GM18511 (cell line): ENCODE measurements around the gene ZNF497.
"Not testable (repeated sequence)": the region's sequence is repeated elsewhere in the genome, so short reads cannot be mapped to it uniquely, and the experiment has no call there.

Source experiments
- ATAC-seq: cut with Tn5 transposase; IDR thresholded peaks from one replicate; pipeline ENCODE4 v1.9.1; 2021; ENCODE audit warnings: mild to moderate bottlenecking, moderate library complexity; ENCODE audit not compliant: unreplicated experiment

The ZNF497 gene

DNA sequence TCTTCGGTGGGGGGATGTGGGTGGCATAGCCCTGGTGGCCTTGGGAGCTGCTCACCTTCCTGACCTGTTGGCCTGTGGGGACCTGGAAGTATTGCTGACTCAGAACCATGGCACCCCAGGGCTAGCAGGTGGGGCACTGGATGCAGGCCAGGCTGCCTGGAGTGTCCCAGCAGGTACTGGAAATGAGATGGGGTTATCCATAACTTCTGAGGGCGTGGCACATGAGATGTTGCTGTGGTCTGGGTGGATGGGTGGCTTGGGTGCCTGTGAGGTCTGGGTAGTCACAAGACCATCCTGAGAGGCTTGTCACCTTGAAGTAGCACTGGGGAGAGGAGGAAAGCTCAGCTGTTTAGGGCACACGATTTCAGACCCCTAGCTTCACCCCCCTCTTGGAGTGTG lies 32.3 kb upstream of the ZNF497 start:
- ATAC-seq = no peak

DNA sequence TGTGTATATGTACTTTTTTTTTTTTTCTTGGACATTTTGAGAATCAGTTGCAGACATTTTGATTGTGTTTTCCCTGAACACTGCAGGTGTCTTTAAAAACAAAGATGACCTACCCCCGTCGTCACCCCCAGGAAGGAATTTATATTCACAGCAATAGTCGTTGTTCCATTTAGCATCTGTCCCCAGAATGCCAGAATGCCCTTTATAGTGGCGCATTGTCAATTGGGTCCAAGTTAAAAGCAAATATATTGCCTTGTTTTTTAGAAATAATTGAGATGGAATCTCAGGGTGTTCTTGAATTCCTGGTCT lies 31.1 kb upstream of the ZNF497 start:
- ATAC-seq = no peak

DNA sequence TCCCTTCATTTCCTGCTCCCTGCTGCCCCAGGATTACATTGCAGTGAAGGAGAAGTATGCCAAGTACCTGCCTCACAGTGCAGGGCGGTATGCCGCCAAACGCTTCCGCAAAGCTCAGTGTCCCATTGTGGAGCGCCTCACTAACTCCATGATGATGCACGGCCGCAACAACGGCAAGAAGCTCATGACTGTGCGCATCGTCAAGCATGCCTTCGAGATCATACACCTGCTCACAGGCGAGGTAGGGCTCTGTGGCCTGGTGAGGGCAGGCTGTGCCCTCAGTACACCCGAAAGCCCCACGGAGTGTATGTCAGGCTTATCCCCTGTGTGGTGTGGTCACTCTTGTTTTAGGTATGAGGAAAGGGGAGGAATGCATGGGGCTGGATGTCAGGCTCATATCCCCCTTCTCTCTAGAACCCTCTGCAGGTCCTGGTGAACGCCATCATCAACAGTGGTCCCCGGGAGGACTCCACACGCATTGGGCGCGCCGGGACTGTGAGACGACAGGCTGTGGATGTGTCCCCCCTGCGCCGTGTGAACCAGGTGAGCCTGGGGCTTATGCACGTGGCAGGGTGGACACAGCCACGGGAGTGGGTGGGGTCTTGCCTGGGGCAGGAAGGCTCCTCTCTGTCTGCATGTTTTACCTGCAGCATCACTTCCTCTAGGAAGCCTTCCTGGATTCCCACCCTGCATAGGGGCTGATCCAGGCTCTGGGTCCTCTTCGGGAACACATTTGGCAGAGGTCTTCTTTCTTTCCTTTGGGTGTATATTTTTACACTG lies 30.6 kb upstream of the ZNF497 start:
- no peak for ATAC-seq

DNA sequence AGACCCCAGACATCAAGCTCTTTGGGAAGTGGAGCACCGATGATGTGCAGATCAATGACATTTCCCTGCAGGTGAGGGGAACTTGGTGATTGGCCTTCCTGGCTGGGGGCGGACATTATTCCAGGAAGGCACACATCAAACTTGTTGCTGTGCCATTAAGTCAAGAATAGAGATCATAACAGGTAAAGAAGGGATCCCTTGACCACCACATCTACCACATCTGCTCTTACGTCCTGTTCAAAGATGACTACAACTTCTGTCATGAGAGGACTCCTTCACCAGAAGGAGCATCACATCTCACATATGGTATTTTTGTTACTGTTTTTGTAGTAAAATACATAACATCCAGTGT lies 25.6 kb upstream of the ZNF497 start:
- ATAC-seq = no peak

DNA sequence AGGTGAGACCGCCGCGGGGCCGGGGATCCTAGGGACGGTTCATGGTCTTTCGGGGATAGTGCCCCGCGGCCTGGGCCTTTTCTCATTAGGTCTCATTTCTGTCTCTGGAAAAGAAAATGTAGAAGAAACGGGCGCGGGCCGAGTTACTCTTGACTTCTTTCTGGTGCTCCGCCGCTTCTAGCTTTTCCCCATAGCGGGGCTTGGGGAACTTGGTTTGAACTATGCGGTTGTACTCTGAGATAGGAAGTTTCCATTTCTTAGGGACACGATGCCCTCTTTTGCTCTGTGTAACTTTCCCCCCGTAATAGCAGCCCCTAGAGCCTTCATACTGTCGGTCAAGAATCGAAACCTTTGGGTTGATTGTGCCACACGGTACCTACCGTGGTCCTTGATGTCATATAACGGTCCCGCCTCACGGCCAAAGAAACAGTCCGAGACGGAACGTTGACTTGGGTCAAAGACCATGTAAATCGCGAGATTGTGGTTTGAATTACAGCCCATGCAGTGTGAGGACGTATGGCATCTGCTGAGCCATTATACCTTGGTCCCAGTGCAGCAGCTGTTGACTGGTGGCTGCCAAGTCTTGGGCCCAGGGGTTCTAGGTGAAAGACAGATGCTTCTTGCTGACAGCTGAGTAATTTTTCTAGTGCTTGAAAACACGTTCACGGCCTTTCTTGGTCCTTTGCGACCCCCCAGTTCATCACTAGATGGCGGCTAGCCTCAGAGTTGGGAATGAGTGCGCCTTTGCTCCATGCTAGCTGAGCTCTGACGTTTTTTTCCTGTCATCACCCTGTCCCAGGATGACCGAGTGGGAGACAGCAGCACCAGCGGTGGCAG lies 25.0 kb upstream of the ZNF497 start:
- no peak for ATAC-seq

DNA sequence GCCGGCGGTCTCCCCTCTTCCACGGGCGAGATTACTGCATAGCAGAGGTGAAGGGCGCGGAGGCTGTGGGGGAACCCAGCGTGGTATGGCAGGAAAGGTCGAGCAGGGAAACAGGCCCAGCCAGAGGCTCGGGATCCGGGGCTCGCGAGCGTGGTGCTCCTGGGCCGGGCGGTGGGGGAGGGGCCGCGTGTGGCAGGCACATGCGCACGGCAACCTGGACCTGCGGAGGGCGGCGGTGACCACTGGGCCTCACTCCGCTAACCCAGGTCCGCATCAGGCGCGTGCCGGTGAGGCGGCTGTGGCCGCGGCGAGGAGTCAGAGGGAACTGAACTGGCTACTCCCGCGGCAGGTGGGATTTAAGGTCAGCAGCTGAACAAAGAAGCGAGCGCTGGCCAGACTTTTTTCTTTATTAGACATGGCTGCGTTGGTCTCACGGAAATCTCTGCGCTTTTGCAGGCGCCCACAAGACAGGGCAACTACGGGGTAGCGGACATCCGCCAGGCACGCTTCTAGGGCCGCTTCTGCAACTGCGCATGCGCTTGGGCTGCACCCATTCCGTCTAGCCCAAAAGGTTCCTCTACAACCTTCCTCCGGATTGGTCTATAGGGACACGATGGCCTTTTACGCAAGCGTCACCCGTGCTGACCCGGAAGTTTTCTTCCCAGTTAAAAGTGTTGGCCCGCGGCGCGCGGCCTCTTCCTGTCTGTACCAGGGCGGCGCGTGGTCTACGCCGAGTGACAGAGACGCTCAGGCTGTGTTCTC lies 24.2 kb upstream of the ZNF497 start, which contains the start of gene RPS5:
TSS of gene RPS5 (plus strand) at position 694 of the 762 bp plus-strand sequence. CDS start 869 bp downstream, outside the sequence.
- ATAC-seq = peak; percentile 94

DNA sequence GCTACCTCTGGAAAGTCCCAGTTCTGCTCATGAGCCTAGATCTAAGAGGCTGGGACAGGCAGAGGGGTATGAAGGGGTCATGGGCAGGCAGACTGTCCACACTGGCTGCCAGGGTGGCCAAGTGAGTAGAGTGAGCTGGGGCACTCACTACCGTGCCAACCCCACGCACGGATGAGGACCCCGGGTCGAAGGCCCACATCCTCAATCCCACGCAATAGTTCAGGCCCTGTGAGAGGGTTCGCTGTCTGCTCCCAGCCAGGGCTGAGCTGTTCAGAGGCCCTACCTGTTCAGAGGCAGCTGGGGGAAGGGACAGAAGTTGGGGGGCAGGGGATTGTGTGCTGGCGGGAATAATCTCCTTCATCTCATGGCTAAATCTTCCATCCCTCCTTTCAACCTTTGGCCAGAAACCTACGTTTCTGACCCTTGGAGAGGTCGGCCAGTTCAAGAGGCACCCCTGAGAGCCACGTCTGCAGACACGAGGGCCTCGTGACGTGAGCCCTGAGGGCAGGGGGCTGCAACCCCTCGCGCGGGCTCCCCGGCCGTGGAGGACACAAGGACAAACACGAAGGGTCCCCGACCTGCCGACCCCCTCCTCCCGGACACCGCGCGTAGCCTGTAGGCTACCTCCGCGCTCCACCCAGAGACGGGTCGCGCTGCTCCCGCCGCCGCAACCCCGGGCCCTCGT lies 23.5 kb upstream of the ZNF497 start:
- no peak for ATAC-seq

DNA sequence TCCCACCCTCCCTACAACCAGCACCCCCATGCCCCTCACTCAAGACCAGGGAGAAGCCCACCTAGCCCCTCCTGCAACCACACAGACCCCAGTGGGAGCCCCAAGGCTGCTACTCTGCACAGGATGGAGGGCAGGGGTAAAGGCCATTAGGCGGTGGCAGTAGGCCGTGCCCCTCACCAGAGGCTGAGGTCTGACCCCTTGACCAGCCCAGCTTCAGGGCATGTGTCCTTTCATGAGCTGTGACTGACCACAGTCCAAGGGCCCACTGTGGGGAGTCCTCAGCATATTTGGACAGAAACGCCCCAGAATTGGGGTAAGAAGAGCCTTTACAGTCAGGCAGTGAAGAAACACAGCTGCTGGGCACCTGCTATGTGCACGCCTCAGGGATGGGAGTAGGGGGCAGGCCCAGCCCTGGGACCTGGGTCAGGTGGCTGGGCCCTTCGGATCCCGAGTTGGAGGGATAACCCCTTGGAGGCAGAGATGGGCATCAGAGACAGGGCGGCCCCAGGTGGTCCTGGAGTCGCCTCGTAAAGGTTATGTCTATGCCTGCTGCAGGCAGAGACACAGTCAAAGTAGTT lies 22.9 kb upstream of the ZNF497 start:
- no peak for ATAC-seq

DNA sequence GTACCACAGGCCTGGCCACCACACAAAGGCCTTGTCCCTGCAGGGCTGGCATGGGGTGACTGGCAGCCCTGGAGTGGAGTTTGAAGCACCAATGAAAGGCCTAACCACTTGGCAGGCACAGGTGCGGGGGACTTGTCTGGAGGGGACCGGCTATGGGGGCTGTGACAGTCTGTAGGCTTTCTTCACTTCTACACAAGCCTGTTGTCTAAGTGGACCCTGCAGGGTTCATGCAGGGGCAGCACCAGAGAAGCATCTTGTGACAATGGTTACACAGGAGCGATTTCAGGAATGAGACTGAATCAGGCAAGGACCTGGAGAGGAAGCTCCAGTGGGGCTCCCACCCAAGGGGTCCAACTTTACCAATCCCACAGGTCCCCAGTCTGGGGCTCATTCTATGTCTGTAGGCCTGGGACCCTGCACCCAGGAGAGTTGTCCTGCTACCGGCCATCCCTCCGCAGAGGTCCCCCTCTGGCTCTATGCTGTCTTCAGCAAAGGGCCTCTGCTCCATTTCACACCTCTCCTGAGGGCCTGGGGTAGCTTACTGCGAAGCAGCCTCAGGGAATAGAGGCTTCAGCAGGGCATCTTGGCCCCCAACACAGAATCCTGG lies 20.5 kb upstream of the ZNF497 start:
- ATAC-seq = no peak

DNA sequence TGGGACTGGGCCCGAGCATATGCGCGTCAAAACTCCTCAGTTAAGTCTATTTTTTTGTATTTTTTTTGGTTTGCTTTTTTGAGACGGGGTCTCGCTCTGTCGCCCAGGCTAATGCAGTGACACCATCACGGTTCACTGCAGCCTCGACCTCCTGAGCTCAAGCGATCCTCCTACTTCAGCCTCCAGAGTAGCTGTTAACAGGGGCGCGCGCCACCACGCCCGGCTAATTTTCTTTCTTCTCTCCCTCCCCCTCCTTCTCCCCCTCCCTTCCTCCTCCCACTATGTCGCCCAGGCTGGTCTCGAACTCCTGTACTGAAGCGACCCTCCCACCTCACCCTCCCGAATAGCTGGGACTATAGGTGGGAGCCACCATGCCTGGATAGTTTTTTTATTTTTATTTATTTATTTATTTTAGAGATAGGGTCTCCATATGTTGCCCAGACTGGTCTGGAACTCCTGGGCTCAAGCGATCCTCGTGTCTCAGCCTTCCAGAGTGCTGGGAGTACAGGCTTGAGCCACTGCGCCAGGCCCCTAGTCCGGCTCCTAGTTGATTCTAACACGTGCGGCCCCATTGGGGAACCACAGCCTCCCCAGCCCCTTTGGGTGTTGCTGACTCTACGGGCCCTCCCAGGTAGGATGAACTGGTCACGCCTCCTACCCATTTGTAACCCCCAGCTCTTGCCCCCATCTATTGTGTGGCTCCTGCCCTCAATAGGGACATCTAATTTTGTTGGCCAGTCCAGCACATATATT lies 19.1 kb upstream of the ZNF497 start:
- no peak for ATAC-seq

DNA sequence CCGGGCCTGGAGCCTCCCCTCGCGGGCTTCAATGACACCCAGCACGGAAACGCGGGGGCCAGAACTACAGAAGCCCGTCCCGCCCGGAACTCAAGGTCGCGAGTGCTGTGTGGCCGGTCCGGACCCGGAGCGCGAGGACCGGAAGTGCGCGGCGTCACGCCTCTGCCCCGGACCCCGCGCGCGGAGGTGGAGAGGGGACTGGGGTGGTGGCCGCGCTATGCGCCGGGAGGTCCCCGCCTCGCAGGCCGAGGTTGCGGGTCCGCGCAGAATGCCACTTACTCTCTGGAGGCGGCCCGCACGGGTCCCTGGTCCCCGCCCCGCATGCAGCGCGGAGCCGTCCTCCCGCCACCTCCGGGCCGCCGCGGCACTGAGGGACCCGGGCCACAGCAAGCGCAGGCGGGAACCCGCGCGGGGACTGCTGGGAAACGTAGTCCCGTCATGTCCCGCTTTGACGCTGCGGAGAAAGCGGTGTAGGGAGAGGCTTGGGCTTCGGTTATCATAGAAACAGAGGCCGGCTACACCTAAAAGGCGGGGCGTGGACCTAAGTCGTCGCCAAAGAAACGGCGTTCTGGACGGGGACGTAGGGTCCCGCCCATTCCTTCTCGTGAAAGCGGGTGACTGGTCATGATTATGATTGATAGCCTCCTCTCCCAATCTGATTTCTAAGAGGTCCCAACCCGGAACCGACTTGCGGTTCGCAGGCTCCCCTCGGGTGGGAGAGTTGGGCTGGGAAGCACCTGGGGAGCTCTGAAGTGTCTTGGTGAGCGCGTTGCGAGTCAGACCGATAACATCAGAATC lies 18.3 kb upstream of the ZNF497 start, which contains the start of gene ZNF837:
TSS of gene ZNF837 (minus strand) at position 369 of the 798 bp plus-strand sequence. CDS start 11,698 bp downstream, outside the sequence.
- peak; percentile 88 for ATAC-seq

DNA sequence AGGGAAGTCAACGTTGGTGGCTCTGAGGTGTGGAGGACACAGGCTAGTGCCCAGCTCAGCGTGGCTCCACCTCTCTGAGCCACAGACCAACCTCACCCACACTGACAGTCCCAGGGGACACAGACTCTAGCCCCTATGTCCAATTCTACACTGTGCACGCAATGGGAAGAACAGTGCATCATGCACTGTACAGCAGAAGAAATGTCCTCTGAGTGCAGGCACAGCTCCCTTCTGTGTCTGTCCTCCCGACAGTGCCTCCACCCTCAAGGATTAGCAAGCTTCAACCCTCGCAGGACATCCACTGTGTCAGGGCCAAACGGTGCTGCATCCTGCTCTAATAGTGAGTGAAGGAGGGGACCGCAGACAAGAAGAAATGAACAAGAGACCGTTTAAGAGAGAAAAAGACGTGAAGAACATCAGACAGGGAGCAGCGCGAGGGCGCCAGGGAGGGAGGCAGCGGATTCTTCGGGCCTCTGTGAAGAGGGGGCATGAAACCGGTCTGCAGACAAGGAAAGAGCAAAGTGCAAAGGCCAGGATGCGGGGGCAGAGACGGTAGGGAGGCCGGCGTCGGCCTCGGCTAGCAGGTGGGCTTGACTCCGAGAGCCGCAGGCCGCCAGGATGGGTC lies 17.6 kb upstream of the ZNF497 start:
- peak; percentile 4 for ATAC-seq

DNA sequence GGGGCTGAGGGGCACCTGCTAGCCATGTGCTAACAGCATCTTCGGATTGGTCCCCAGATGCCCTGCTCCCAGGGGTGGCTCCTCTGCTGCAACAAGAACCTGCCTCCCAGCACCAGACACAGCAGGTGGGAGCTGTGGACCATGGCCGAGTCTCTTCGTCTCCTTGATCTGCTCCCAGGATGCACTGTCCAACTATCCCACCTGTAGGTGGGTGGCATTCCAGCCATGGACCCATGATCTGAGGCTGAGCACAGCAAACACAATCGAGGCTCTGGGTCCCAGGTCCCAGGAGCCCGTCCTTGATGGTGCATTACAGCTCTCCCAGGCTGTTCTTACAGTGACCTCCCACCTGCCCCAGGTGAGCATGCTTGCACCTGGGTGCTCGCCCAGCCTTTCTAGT lies 16.7 kb upstream of the ZNF497 start:
- no peak for ATAC-seq

DNA sequence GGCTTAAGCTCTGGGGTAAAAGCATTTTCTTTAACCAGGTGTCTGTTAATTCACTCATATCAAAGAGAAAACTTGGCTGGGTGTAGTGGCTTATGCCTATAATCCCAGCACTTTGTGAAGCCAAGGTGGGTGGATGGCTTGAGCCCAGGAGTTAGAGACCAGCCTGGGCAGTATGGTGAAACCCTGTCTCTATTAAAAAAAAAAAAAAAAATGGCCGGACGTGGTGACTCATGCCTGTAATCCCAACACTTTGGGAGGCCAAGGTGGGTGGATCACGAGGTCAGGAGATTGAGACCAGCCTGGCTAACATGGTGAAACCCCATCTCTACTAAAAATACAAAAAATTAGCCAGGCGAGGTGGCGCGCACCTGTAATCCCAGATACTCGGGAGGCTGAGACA lies 14.2 kb upstream of the ZNF497 start:
- ATAC-seq = not testable (repeated sequence)

DNA sequence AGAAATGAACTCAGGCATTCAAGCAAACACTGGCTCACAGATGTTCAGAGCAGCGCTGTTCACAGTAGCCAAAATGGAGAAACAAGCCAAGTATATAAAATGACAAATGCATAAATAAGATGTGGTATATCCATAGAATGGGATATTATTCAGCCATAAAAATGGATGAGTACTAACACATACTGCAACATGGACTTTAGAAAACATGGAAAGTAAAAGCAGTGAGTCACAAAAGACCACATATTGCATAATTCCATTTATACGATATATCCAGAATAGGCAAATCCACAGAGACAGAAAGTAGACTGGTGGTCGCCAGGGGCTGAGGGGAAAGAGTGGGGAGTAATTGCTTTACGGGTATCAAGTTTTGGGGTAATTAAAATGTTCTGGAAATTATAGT lies 11.6 kb upstream of the ZNF497 start:
- ATAC-seq = no peak

DNA sequence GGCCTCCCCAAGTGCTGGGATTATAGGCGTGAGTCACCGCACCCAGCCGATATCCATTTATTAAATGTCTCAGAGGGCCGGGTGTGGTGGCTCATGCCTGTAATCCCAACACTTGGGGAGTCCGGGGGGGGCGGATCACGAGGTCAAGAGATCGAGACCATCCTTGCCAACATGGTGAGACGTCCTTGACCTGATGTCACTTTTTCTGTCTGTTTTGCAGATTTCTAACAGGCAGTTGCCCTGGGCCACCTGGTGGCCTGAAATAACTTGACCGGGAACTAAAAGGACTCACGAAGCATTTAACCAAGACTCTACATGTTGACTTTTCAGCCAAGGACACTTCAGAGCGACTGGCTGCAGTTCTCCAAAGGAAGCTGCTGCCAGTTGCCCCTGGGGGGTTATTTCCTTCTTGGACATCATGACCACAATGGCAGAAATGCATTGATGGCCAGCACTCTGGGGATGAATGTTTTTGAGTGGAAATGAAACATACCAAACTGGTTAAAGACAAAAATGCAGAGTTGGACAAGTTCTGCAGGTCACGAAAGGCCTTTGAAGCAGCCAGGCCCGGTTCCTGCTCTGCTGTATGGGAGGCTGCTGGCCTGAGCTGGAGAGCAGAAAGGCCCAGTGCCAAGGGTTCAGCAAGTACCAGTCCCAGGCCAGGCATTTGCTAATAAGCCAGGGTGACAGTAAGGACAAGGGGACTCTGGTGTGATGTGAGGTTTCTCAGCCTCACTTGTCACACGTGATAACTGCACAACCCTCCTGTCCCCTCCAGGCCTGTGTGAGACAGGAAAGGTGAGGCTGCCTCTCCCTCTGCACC lies 10.0 kb upstream of the ZNF497 start:
- no peak for ATAC-seq
